Activated T-cell treated with anti-CD3 and anti-CD28 coated beads for 1 hour (primary cell): Measurements from ENCODE around the gene ASAP2.

ENCODE experiments used
- DNase-seq: peaks from one replicate; pipeline ENCODE4 v3.0.0-alpha.2; 2020; ENCODE audit warnings: low read depth

The ASAP2 gene

DNA sequence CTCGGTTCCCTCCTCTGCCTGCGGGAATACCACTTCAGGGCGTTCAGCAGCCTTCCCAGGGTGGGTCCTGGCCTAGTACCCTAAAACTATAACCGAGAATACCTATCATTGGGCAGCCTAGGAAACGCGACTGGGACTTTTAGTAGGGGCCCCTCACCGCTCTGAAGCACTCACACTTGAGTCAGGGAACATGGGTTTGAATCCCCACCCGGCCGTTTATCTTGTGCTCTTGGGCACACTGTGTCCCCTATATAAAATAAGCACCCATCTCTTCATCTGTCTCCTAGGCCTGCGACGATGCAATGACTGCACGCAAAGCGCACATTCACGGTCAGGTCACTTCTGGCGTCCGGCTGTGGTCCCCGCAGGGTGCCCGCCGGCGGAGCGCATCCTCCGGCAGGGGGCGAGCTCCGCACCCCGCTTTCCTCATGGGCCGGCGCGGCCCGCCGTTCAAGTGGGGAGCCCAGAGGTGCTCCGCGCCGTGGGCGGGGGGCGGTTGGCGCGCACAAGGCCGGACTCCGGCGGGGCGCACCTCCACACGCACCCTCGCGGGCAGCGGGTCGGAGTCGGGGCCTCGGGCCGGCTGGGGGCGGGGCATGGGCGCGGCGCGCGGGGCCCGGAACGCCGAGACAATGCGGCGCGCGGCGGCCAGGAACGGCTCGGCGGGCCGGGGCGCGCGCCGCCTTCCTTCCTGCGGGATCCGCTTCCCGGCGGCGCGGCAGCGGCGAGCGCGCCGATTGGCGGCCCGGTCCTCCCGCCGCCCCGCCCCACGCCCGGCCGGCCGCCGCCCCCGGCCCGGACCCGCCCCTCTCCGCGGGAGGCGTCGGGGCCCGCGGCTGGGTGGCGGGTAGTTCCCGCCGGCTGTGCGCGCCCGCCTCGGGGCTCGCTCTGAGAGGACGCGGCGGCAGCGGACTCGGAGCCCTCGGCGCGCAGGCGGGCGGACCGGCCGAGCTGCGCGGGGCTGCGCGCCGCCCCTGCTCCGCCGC lies at the start of gene ASAP2:
TSS of gene ASAP2 (plus strand) at position 850 of the 986 bp plus-strand sequence. CDS start 293 bp downstream, outside the sequence.
- peak; percentile 6 for DNase-seq

DNA sequence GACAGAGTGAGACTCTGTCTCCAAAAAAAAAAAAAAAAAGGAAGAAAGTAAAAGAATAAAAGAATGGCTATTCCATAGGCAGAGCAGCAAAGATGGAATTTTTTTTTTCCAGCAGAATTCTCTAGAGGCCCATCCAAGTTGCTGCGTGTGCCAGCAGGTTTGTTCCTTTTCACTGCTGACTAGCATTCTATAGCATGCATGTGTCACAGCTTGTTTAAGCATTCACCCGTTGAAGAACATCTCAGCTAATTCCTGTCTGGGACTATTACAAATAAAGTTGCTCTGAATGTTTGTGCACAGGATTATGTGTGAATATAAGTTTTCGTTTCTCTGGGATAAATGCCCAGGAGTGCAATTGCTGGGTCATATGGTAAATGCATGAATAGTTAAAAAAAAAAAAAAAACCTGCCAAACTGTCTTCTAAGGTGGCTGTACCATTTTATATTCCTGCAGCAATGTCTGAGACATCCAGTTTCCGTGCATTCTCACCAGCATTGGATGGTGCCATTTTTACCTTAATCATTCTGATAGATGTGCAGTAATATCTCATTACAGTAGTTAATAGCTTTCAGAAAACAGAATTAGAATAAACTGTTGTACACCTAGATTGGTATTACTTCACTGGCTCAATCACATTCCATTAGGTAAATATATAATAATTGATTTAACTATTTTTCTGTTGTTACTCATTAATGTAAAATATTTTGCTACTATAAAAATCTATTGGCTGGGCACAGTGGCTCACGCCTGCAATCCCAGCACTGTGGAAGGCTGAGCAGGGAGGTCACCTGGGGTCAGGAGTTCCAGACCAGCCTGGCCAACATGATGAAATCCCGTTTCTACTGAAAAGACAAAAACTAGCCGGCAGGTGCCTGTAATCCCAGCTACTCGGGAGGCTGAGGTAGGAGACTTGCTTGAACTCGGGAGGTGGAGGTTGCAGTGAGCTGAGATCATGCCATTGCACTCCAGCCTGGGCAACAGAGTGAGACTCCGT lies 47.5 kb upstream of the ASAP2 start:
- no peak for DNase-seq

DNA sequence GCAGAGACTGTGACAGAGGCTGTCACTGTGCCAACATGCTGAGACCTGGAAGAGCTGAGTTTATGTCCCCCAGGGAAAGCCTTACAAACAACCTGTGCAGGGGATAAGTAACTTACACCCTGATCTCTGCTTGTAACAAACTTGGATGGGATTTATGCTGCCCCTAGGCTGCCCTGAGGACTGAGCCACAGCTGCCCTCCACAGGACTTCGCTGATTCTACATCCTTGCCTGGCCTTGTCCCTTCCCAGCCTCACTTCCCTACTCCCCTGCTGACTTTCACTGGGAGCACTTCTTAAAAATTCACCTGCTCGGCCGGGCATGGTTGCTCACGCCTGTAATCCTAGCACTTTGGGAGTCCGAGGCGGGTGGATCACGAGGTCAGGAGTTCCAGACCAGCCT lies 45.9 kb upstream of the ASAP2 start:
- no peak for DNase-seq

DNA sequence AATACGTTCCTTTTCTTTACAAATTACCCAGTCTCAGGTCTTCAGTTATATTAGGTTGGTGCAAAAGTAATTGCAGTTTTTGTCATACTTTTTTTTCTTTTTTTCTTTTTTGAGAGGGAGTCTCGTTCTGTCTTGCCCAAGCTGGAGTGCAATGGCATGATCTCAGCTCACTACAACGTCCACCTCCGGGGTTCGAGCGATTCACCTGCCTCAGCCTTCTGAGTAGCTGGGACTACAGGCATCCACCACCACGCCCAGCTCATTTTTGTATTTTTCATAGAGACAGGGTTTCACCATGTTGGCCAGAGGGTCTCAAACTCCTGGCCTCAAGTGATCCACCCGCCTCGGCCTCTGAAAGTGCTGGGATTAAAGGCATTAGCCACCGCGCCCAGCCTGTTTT lies 43.8 kb upstream of the ASAP2 start:
- no peak for DNase-seq

DNA sequence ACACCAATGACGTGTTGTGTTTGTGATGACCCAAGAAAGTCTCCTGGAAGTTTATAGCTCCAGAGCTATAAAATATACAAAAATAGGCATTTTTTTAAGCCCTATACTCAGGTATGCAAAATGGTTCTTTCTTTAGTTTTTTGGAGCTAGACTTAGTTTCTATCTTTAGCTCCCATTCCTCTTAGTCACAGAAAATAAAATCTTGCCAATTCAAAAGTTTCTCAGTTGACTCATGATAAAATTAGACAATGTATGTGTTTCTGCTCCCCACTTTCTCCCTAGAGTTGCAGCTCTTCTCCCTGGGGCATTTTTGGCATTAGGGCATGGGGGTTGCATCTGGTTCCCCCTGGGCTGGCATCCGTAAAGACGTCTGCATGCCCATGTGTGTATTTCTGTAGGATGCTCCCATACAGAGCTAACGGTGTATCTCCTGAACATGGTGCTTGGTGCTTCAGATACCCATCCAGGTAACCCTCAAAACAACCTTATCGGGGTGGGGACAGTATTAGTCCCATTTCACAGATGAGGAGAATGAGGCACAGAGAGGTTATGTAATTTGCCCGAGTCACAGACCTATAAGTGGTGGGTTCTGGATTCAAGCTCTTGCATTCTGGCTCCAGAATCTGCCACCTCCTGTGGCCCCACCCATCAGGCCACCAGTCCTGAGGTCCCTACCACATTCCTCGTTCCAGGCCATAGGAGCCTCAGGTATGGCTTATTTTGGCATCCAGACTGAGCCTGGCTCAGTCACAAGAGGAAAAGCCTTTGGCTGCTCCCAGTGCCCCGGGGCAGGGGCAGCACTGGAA lies 43.1 kb upstream of the ASAP2 start:
- DNase-seq = no peak

DNA sequence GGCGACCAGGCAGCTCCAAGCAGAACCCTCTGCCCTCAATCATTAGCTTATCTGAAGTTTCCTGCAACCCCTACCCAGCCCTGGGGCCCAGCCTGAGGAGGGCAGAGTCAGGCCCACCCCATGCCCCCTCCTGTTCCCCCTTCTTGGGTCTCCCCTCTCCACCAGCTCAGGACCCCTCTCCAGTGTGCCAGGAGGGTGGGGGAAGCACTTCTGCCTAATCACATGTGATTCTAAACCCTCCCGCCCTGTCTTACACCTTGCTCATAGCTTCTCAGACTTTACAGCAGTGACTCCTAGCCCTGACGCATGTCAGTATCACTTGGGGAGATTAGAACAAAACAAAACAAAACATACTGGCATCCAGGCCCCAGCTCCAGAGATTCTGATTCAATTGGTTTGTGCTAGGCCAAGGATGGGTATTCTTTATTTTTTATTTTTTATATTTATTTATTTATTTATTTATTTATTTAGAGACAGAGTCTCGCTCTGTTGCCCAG lies 42.5 kb upstream of the ASAP2 start:
- no peak for DNase-seq

DNA sequence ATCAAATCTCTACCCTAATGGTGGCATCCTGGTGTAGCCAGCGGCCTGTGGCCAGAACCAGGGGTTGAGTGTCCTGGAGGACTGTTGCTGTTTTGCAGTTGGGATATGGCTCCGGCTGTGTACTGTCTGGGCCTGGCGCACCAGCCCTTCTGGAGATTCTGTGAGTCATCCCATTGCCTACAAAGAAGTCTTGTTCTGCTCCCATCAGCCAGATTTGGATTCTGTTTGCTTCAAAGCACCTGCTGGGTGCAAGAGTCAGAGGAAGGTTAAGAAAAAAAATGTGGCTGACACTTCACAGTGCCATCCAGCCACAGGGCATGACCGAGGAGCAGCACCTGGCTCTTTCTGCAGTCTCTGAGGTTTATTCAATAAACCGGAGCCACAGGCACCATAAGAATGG lies 41.0 kb upstream of the ASAP2 start:
- DNase-seq = no peak

DNA sequence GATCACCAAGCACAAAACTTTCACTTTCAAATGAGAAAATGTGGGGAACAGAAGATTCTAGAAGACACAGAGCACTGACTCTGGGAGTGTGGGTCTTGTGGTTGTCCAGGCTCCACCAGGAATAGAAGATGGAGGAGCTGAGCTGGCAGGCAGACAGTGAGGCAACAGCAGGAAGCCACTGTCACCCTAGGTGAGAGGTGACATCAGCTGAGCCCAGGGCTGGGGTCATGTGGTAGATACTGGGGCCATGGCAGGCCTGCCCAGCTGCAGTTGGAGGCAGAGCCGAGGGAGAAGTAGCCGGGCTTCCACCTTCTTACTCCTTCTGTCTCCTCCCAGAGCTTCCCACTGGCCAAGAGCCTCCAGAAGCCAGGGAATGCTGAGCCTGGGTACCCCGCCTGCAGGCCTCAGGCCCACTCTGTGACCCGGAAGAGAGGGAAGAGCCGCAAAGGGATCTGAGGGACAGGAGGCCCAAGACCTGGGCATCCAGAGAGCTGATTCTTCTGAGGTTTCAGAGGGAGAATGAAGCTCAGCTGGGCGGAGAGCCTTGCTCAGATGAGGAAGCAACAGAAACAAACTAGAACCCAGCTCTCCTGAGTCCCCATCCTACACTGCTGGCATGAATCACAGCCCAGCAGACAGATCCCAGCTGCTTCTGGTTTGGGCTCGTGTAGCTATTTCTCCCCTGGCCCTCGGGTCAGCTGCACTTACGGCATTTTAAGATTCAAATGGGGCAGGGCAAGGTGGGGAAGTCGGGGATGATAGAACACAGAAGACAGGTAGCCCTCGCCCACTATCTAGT lies 39.8 kb upstream of the ASAP2 start:
- DNase-seq = no peak

DNA sequence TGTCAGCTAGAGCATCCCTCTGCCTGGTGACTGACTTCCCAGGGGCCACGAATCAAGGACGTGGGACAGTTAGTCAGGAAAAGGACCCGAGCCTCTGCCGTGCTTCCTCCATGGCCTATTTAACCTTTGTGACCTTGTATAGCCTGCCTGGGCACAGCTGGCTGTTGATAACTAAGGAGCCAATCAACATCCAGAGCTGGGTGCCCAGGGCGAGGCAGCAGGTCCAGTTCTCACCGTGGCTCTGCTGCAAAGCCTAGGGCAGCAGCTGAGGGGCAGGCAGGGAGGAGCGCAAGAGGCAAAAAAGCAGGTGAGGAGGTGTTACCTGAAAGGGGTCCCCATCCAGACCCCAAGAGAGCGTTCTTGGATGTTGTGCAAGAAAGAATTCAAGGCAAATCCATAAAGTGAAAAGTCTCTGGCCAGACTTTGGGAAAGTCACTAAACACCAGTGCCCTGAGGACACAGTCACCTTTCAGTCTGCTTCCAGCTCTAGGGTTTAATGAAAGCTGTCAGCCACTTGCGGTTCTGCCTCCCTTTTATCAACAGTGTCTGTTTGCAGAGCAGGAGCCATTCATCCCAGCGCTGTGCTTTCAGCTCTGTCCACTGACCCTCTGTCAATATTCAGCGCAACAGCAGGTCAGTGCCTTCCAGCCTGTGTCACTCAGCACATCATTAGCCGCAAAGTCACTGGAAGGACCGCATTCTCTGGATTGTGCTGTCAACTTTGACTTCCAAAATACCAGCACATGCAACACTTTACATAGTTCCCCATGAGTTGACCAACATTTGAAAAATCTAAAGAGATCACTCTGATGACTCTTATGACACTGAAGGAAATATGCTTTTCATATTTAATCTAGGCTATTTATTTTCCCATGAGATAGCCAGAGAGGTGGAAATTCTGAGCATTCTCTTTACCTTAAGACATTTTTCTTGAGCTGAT lies 38.6 kb upstream of the ASAP2 start:
- DNase-seq = no peak

DNA sequence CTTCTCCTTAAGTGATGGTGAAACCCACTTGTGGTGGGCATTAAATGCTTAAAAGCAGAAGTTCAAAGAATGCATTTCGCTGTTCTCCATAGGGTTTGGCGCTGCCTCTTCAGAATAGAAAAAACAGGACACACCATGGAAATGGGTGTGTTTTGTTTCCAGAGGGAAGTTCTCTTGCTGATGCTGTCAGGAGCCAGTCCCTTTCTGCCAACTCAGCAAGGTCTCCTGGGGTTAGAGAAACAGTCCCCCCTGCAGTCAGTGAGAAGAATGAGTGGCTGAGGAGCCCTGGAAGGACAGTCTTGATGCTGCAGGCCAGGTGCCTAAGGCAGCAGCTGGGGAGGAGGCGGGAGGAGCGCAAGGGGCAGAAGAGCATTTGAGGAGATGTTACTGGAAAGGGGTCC lies 37.8 kb upstream of the ASAP2 start:
- no peak for DNase-seq

DNA sequence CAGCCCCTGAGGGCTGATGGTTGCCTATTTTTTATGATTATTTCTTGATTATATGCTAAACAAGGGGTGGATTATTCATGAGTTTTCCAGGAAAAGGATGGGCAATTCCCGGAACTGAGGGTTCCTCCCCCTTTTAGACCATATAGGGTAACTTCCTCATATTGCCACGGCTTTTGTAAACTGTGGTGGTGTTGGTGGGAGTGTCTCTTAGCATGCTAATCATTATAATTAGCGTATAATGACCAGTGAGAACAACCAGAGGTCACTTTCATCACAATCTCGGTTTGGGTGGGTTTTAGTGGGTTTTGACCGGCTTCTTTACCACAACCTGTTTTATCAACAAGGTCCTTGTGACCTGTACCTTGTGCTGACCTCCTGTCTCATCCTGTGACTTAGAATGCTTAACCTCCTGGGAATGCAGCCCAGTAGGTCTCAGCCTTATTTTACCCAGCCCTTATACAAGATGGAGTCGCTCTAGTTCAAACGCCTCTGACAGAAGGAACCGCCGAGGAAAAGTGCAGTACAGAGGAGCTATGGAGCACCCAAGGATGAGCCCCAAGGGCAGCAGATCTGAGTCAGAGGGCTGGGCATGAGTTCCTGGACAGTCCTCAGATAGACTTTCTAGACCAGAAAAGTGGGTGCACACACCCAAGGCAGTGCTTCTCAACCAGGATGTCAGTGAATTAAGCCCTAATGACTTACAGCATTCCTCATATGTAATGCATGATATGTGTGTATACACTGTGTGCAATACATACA lies 37.1 kb upstream of the ASAP2 start:
- no peak for DNase-seq

DNA sequence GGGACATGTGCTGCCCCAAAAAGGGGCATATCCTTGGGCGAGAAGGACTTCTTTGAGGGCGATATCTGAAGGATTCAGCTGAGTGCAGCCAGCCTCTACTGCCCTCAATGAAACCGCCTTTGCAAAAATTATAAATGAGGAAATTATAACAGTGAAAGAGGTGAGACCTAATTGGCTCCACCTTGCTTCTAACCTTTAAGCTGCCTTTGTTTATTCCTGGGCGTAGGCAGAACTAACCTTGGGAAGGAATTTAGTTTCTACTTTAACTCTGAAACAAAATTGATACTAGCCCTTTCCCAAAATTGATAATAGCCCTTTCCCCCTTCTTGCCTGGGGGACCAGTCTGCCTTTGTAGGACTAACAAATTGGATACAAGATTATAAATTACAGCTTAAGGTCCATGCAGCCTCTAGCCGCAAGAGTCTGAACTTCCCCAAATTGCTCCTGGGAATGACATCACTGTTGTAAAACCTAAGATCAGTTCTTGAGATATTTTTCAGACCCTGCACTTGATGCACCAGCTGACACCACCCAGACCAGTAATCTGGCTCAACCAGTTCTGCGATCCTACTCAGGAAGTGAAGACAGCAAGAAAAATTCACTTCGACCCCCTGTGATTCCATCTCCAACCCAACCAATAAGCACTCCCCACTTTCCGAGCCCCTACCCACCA lies 36.0 kb upstream of the ASAP2 start:
- no peak for DNase-seq

DNA sequence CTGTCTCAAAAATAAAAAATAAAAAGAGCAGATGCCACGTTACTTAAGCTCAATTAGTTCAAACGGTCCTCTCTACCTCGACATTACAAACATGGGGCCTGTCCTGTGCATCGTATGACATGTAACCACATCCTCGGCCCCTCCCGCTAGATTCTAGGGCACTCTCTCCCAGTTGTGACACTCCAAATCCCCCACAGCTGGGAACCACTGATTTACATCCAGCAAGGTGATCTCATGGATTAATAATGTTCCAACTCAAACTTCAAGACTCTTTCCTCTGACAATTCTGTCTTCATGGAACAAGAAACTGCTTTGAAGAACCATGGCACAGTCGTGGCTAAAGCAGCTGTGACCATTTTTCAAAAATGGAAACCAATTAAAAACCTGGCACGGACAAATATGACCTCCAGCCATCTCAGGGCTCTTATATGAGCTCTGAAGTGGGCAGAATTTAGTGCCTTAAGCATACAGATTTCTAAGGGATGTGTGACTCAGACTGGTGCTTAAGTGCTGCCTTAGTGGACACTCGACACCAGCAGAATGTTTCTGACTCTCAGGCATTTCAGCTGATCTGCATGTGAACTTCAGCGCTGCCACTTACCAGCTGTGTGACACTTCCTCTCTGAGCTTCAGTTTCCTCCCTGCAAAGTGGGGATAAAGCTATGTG lies 31.7 kb upstream of the ASAP2 start:
- DNase-seq = no peak

DNA sequence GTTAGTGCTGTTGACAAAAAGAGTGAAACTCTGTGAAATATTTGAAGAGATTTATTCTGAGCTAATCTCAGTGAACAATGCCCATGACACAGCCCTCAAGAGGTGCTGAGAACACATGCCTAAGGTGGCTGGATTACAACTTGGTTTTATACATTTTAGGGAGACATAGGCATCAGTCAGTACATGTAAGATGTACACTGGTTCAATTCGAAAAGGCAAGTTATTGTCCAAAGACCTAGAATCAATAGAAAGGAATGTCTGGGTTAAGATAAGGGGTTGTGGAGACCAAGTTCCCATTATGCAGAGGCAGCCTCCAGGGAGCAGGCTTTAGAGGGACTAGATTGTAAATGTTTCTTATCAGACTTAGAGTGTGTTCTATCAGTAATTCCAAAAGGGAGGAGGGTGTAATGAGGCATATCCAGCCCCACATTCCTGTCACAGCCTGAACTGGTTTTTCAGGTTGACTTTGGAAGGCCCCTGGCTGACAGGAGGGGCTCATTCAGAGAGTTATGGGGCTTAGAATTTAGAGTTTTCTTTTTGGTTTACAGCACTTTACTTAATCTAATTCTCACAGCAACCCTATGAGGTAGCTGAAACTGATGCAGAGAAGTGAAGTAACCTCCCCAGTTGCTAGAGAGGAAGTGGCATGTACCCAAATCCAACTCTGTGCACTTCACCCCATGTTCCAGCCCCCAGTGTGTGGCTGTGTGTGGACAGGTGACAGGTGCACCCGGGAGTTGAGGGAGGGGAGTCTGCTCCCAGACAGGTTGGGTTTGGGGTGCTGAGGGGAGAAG lies 28.3 kb upstream of the ASAP2 start:
- DNase-seq = no peak

DNA sequence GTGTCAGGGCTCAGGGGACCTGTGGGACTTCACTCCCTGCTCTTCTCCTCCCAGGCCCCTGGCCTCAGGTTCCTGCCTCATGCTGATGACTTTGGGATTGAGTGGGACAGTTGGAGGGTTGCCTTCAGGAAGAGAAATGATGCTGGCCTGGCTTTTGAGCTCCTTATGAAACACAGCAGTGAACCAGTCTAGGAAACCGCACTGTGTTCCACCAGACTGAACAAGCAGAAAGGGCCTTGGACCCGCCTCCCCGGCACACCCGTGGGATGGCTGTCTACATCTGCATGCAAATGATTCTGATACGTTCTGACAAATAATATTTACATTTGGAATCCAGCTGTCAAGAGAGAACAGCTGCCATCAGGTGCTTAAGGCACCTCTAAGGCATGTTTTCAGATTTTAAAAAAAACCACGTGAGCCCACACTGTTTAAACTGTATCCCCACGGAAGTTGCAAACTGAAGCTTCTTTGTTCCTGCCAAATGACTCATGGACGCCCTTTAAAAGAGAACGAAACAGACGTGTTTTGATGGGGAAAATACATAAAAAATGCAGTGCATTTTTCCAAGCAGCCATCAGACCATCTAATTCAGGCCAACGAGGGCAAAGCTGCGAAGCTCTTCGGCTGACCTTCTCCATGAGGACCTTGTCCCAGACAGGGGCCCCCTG lies 27.6 kb upstream of the ASAP2 start:
- no peak for DNase-seq

DNA sequence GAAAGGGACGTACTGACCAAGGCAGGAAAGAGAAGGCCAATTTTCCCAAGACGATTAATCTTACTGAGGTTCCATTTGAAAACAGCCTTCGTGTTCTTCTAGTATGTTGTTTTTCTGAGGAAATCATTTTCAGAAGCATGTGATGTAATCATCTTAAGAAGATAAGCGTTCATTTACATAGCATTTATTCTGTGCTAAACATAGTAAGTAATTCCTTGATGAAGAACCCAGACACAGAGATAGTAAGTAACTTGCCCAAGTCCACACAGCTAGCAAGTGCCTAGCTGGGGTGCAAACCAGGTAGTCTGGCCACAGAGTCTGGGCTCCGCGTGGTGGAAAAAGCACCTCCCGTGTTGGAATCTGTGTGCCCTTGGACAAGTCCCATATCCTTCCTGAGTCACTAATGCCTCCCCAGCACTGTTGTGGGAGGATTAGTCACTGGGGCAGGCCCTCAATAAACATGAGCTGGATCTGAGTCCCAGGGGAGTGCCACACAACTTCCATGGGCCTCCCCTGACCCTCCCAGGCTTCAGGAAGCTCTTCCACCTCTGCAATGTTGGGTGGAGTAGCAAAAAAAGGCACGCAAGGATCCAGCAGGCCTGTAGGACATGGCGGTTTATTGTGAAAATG lies 26.9 kb upstream of the ASAP2 start:
- no peak for DNase-seq
